Erythroblast (primary cell): ENCODE data around the gene NRXN3.

Experiments
- GATA1 ChIP-seq: IDR thresholded peaks from 2 replicates; pipeline ENCODE4 v1.6.1; 2011; ENCODE audit warnings: low read depth, mild to moderate bottlenecking, control low read depth, low read length, moderate library complexity
- POLR2A ChIP-seq: IDR thresholded peaks from 2 replicates; pipeline ENCODE4 v1.6.1; 2011; ENCODE audit warnings: mild to moderate bottlenecking, low read length

DNA sequence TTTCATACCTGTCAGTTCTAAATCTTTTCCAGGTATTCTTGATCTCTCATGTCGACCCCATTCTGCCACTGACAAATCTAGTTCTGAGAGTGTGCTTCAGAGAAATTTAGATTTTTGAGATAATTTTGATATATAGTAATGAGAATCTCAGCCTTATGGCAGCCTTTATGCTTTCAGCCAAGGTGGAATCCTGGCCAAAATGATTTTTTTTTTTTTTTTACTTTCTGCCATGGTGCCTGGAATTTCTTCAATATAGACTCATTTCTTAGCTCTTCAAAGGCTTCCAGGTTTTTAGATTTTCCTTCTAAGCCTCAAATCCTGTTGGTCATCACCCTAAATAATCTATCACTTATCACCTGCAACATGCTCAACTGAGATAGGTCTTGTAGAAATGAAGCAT lies 926.6 kb downstream of the NRXN3 start:
- TF ChIP-seq POLR2A = no peak
- TF ChIP-seq GATA1 = no peak
